MM.1S (cell line): ENCODE results near the gene MSRB1.

Experiments used
- EZH2 ChIP-seq: fragments of 300-600 bp; sonication (generic); optimal IDR thresholded peaks from 2 replicates; pipeline ENCODE3; 2017; ENCODE audit warnings: low read depth, mild to moderate bottlenecking, antibody characterized with exemption, low read length, mixed read lengths
- EZH2phosphoT487 ChIP-seq: fragments of 300-600 bp; sonication (generic); IDR thresholded peaks from 2 replicates; pipeline ENCODE4 v1.6.1; 2018; ENCODE audit warnings: antibody characterized with exemption, low read length
- TF ChIP-seq, protein P1 (sequence below): fragments of 300-600 bp; sonication (generic); IDR thresholded peaks from 2 replicates; pipeline ENCODE4 v1.5.1; 2016; ENCODE audit warnings: antibody characterized with exemption, low read length, mixed read lengths

DNA sequence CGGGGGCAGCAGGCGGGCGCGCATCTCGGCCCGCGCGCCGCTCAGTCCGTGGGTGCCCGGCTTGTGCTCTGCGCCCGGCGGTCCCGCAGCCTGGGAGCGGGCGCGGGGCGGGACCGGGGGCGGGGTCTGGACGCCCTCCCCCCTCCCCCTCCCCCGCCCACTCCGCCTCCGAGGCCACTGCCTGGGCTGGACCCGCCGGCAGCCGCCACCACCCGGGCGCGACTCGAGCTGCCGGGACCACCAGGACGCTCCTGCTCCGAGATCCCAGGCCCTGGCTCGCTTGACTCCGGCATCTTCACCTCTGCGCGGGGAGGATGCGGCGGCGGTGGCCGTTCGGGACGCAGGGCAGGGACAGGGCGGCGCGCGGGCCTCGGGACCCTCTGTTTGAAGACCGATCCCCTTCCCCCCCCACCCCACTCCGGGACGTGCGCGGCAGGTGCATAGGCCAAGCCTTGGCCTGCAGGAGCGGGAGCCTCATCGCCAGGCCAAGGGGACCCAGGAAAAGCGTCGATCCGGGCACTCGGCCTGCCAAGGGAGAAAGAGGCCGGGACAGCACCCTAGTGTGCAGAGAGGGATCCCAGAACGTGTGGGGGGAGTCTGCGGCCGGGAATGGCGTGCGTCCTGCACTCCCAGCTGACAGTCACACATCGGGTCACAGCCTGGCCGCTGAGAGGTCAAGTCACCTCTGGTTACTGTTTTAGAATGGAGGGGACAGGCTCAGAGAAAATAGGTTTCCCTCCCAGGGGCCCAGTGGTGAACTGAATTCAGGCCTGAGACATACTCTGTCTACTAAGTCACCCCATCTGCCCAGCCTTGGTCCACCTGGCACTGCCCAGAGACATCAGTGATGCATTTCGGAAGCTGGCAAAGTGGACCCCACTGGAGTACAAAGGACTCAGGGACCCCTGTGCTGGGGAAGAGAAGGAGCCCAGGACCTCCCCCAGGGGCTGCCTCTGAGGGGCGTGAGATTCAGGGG lies 24.4 kb downstream of the MSRB1 start, which contains the start of gene HS3ST6:
- TF ChIP-seq, protein P1, sequence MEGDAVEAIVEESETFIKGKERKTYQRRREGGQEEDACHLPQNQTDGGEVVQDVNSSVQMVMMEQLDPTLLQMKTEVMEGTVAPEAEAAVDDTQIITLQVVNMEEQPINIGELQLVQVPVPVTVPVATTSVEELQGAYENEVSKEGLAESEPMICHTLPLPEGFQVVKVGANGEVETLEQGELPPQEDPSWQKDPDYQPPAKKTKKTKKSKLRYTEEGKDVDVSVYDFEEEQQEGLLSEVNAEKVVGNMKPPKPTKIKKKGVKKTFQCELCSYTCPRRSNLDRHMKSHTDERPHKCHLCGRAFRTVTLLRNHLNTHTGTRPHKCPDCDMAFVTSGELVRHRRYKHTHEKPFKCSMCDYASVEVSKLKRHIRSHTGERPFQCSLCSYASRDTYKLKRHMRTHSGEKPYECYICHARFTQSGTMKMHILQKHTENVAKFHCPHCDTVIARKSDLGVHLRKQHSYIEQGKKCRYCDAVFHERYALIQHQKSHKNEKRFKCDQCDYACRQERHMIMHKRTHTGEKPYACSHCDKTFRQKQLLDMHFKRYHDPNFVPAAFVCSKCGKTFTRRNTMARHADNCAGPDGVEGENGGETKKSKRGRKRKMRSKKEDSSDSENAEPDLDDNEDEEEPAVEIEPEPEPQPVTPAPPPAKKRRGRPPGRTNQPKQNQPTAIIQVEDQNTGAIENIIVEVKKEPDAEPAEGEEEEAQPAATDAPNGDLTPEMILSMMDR: no peak
- TF ChIP-seq EZH2phosphoT487 (no peak), EZH2 (no peak)
